Keratinocyte (primary cell): Measurements from ENCODE around the gene ZFYVE21.

Experiments
- EZH2 ChIP-seq: IDR thresholded peaks from one replicate; pipeline ENCODE4 v1.6.1; 2012; ENCODE audit warnings: inconsistent platforms, mild to moderate bottlenecking, low read length, moderate library complexity
- TF ChIP-seq, protein P1 (sequence below), 3 experiments: IDR thresholded peaks in 1 of 3; conservative IDR thresholded peaks in 1 of 3; optimal IDR thresholded peaks in 1 of 3; 2 replicates in 2 of 3; 3 replicates in 1 of 3; pipeline versions ENCODE3 to v1.5.1; 2011; ENCODE audit warnings: low read length in 3 of 3, mild to moderate bottlenecking in 3 of 3, moderate library complexity in 2 of 3, control low read depth in 1 of 3, inconsistent platforms in 1 of 3; ENCODE audit not compliant: insufficient read depth in 2 of 3; ENCODE audit errors: extremely low read depth in 1 of 3

- no peak for TF ChIP-seq EZH2
- TF ChIP-seq, protein P1, sequence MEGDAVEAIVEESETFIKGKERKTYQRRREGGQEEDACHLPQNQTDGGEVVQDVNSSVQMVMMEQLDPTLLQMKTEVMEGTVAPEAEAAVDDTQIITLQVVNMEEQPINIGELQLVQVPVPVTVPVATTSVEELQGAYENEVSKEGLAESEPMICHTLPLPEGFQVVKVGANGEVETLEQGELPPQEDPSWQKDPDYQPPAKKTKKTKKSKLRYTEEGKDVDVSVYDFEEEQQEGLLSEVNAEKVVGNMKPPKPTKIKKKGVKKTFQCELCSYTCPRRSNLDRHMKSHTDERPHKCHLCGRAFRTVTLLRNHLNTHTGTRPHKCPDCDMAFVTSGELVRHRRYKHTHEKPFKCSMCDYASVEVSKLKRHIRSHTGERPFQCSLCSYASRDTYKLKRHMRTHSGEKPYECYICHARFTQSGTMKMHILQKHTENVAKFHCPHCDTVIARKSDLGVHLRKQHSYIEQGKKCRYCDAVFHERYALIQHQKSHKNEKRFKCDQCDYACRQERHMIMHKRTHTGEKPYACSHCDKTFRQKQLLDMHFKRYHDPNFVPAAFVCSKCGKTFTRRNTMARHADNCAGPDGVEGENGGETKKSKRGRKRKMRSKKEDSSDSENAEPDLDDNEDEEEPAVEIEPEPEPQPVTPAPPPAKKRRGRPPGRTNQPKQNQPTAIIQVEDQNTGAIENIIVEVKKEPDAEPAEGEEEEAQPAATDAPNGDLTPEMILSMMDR (optimal IDR thresholded peaks at IDR 0.05 in 1 of 3, IDR thresholded peaks at IDR 0.05 in 1 of 3, conservative IDR thresholded peaks at IDR 0.05 in 1 of 3; ENCODE audit: extremely low read depth in 1 of 3, insufficient read depth in 2 of 3, low read length in 3 of 3), result no peak
These were observed 11.9 kb upstream of the ZFYVE21 start for GRCh38 chr14:103703433-103704385.
